Left ventricle myocardium superior (tissue), 1 donor: ENCODE data around the gene ADAMTSL1. TPM values are rescaled to one million over a fixed set of nuclear protein-coding genes. Genes with fewer than 3 reads are reported as not detected.
A peak's percentile ranks its signal among the peaks of the same experiment; 100 is the strongest.
"Not testable (repeated sequence)": the region's sequence is repeated elsewhere in the genome, so short reads cannot be mapped to it uniquely, and the experiment has no call there.

Experiments
- ATAC-seq: fragments of 200-7000 bp; cut with Tn5 transposase; one replicate; pipeline ENCODE4 v1.9.1; 2020; ENCODE audit warnings: mild to moderate bottlenecking, moderate library complexity
- DNase-seq: peaks from one replicate; pipeline ENCODE4 v3.0.0-alpha.2; 2020
- intact Hi-C: fragments of 100-400 bp; cut with micrococcal nuclease; formaldehyde crosslinking; loops from one replicate; pipeline ENCODE4 v1.11.0; 2022
- total RNA-seq: library from RNA; stranded (reverse); fragmentation: NEBNext Ultra II Directional; extraction: Animal tissue kit (Norgen Biotek cat#: 25700); gene quantifications from one replicate; pipeline ENCODE4 v1.2.1, GENCODE V29; 2021
- donor health status: DM: no; HTN: yes; CAD: no; lungs with severe emphysema.

ADAMTSL1 gene
- total RNA-seq, 1 donor from 2014 or later = 0.97 TPM

GRCh38 chr9:18861609-18862544 lies 387.9 kb downstream of the ADAMTSL1 start:
- DNase-seq (peak; percentile 44), ATAC-seq (peak; percentile 91)
- intact Hi-C loops = no loop called here

- no peak for ATAC-seq
- DNase-seq = no peak
- intact Hi-C loops = no loop called here
Observed at GRCh38 chr9:18863791-18864190, 389.8 kb downstream of the ADAMTSL1 start.

- intact Hi-C loops = no loop called here
- DNase-seq (no peak), ATAC-seq (no peak)
Observed at GRCh38 chr9:18864516-18864915, 390.6 kb downstream of the ADAMTSL1 start.

- no peak for DNase-seq
- no peak for ATAC-seq
- intact Hi-C loops = no loop called here
Observed at GRCh38 chr9:18865542-18865941, 391.6 kb downstream of the ADAMTSL1 start.

- ATAC-seq (no peak), DNase-seq (no peak)
- intact Hi-C loops = no loop called here
Observed at GRCh38 chr9:18866121-18866831, 392.3 kb downstream of the ADAMTSL1 start.

GRCh38 chr9:18869725-18870124 lies 395.8 kb downstream of the ADAMTSL1 start:
- intact Hi-C loops = no loop called here
- DNase-seq (no peak), ATAC-seq (no peak)

GRCh38 chr9:18874069-18874468 lies 400.1 kb downstream of the ADAMTSL1 start:
- intact Hi-C loops = no loop called here
- no peak for ATAC-seq
- no peak for DNase-seq

- ATAC-seq, intact Hi-C loops, DNase-seq: not testable (repeated sequence)
Observed at GRCh38 chr9:18874990-18875389, 401.0 kb downstream of the ADAMTSL1 start.

GRCh38 chr9:18877984-18878383 lies 404.0 kb downstream of the ADAMTSL1 start:
- DNase-seq (no peak), ATAC-seq (no peak)
- intact Hi-C loops = no loop called here

GRCh38 chr9:18881758-18882157 lies 407.8 kb downstream of the ADAMTSL1 start:
- DNase-seq (no peak), ATAC-seq (no peak)
- intact Hi-C loops = no loop called here

GRCh38 chr9:18887546-18887945 lies 413.6 kb downstream of the ADAMTSL1 start:
- no peak for ATAC-seq
- no peak for DNase-seq
- intact Hi-C loops = no loop called here

- intact Hi-C loops = no loop called here
- peak; percentile 36 for DNase-seq
- ATAC-seq = peak; percentile 88
Observed at GRCh38 chr9:18888290-18888689, 414.3 kb downstream of the ADAMTSL1 start.

- ATAC-seq (no peak), DNase-seq (no peak)
- intact Hi-C loops = no loop called here
Observed at GRCh38 chr9:18889550-18889949, 415.6 kb downstream of the ADAMTSL1 start.

GRCh38 chr9:18890372-18890771 lies 416.4 kb downstream of the ADAMTSL1 start:
- no peak for ATAC-seq
- intact Hi-C loops = no loop called here
- DNase-seq = no peak

GRCh38 chr9:18891946-18892670 lies 418.2 kb downstream of the ADAMTSL1 start:
- intact Hi-C loops = no loop called here
- ATAC-seq (no peak), DNase-seq (no peak)

- intact Hi-C loops = no loop called here
Observed at GRCh38 chr9:18893046-18893445, 419.1 kb downstream of the ADAMTSL1 start.

GRCh38 chr9:18893491-18893890 lies 419.5 kb downstream of the ADAMTSL1 start:
- intact Hi-C loops = no loop called here
- DNase-seq (no peak), ATAC-seq (no peak)

More at GRCh38 chr9:18893046-18893445, 419.1 kb downstream of the ADAMTSL1 start:
- DNase-seq (no peak), ATAC-seq (no peak)

GRCh38 chr9:18896004-18896403 lies 422.1 kb downstream of the ADAMTSL1 start:
- intact Hi-C loops = no loop called here
- DNase-seq (no peak), ATAC-seq (no peak)

GRCh38 chr9:18896531-18897179 lies 422.7 kb downstream of the ADAMTSL1 start:
- DNase-seq (no peak), ATAC-seq (no peak)
- intact Hi-C loops = no loop called here
